Panc1 (cell line): ENCODE data around the gene GABRR2.

Experiments used
- POLR2AphosphoS5 ChIP-seq: IDR thresholded peaks from 2 replicates; pipeline ENCODE4 v1.6.1; 2012; ENCODE audit warnings: mild to moderate bottlenecking, low read depth, low read length, moderate library complexity
- SIN3A ChIP-seq: IDR thresholded peaks from 2 replicates; pipeline ENCODE4 v1.6.1; 2012; ENCODE audit warnings: low read depth, mild to moderate bottlenecking, low read length, moderate library complexity, borderline replicate concordance; ENCODE audit not compliant: insufficient read depth
- TCF7L2 ChIP-seq: IDR thresholded peaks from 2 replicates; pipeline ENCODE4 v1.6.1; 2011; ENCODE audit warnings: mild to moderate bottlenecking, low read depth, low read length, inconsistent platforms
- TF ChIP-seq, protein P1 (sequence below): fragments of 450-650 bp; IDR thresholded peaks from 2 replicates; pipeline ENCODE4 v1.5.1; 2017; ENCODE audit warnings: mild to moderate bottlenecking
- TF ChIP-seq, protein P2 (sequence below), 2 experiments: IDR thresholded peaks; 2 replicates each; pipeline ENCODE4 v1.6.1; 2011 to 2012; ENCODE audit warnings: low read depth in 2 of 2, control low read depth in 1 of 2, low read length in 1 of 2, mild to moderate bottlenecking in 1 of 2, moderate library complexity in 1 of 2; ENCODE audit not compliant: insufficient read depth in 1 of 2

DNA sequence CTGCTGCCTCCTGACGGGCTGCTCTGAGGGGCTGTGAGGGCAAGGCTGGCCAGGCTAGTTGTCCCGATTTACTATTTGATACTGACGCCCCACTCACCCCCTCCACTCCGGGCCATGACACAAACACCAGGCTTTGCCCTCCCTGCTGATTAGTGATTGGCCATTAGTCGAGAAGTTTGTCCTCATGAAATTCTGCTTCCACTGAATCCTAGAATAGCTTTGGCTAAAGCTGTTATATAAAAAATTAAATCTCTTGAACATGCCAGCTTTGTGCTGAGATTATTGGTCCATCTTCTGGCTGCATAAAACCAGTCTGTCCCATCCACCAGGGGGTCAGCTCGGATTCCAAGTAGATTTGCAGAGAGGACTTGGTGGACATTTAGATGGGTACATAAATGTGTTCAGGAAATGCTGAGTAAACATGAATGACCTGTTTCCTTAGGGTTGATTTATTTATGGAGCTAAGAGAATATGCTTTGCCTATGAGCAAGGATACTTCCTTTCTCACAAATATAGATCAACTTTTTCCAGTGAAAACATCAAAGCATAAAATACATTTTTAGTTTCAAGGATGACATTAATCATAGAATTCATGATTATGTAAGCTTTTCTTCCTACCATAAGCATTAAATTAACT is at the start of gene GABRR2:
- TF ChIP-seq, protein P1, sequence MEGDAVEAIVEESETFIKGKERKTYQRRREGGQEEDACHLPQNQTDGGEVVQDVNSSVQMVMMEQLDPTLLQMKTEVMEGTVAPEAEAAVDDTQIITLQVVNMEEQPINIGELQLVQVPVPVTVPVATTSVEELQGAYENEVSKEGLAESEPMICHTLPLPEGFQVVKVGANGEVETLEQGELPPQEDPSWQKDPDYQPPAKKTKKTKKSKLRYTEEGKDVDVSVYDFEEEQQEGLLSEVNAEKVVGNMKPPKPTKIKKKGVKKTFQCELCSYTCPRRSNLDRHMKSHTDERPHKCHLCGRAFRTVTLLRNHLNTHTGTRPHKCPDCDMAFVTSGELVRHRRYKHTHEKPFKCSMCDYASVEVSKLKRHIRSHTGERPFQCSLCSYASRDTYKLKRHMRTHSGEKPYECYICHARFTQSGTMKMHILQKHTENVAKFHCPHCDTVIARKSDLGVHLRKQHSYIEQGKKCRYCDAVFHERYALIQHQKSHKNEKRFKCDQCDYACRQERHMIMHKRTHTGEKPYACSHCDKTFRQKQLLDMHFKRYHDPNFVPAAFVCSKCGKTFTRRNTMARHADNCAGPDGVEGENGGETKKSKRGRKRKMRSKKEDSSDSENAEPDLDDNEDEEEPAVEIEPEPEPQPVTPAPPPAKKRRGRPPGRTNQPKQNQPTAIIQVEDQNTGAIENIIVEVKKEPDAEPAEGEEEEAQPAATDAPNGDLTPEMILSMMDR, result no peak
- TF ChIP-seq SIN3A, result no peak
- TF ChIP-seq, protein P2, sequence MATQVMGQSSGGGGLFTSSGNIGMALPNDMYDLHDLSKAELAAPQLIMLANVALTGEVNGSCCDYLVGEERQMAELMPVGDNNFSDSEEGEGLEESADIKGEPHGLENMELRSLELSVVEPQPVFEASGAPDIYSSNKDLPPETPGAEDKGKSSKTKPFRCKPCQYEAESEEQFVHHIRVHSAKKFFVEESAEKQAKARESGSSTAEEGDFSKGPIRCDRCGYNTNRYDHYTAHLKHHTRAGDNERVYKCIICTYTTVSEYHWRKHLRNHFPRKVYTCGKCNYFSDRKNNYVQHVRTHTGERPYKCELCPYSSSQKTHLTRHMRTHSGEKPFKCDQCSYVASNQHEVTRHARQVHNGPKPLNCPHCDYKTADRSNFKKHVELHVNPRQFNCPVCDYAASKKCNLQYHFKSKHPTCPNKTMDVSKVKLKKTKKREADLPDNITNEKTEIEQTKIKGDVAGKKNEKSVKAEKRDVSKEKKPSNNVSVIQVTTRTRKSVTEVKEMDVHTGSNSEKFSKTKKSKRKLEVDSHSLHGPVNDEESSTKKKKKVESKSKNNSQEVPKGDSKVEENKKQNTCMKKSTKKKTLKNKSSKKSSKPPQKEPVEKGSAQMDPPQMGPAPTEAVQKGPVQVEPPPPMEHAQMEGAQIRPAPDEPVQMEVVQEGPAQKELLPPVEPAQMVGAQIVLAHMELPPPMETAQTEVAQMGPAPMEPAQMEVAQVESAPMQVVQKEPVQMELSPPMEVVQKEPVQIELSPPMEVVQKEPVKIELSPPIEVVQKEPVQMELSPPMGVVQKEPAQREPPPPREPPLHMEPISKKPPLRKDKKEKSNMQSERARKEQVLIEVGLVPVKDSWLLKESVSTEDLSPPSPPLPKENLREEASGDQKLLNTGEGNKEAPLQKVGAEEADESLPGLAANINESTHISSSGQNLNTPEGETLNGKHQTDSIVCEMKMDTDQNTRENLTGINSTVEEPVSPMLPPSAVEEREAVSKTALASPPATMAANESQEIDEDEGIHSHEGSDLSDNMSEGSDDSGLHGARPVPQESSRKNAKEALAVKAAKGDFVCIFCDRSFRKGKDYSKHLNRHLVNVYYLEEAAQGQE (IDR thresholded peaks at IDR 0.05; ENCODE audit: insufficient read depth in 1 of 2, low read depth in 2 of 2, low read length in 1 of 2), result no peak
- TF ChIP-seq POLR2AphosphoS5, result no peak
- no peak for TF ChIP-seq TCF7L2
